Esophagus squamous epithelium (tissue), 5 donors: ENCODE results near the gene STOML1. TPM values are rescaled to one million over a fixed set of nuclear protein-coding genes. Genes with fewer than 3 reads are reported as not detected.

Experiments
- DNase-seq: peaks from one replicate; lab custom pipeline; 2025; lab: John Stamatoyannopoulos, UW
- H3K27ac ChIP-seq, 4 donors: fragments of 200-600 bp; sonication (generic); one replicate each; pipeline ENCODE4 v1.5.1; 2016 to 2019; ENCODE audit warnings: mild to moderate bottlenecking in 1 of 4
- H3K27me3 ChIP-seq, 4 donors: fragments of 200-600 bp; sonication (generic); 1 replicate in 3 of 4; 2 replicates in 1 of 4; pipeline versions ENCODE4 v1.5.1 to v1.6.0; 2017 to 2021; ENCODE audit warnings: antibody characterized with exemption in 1 of 4
- H3K36me3 ChIP-seq, 3 donors: fragments of 200-600 bp; sonication (generic); one replicate each; pipeline ENCODE4 v1.5.1; 2016 to 2019
- H3K4me1 ChIP-seq, 3 donors: fragments of 200-600 bp; sonication (generic); one replicate each; pipeline ENCODE4 v1.5.1; 2017 to 2019
- H3K4me3 ChIP-seq, 4 donors: fragments of 200-600 bp; sonication (generic); 1 replicate in 3 of 4; 2 replicates in 1 of 4; pipeline ENCODE4 v1.5.1; 2016 to 2019; ENCODE audit warnings: mild to moderate bottlenecking in 2 of 4, moderate library complexity in 1 of 4
- H3K9me3 ChIP-seq, 3 donors: fragments of 200-600 bp; sonication (generic); one replicate each; pipeline ENCODE4 v1.5.1; 2016 to 2019
- CTCF ChIP-seq, 6 experiments: fragments of 450-650 bp in 4 of 6; fragments of 200-600 bp in 2 of 6; sonication (generic) in 2 of 6; IDR thresholded peaks; one replicate each; pipeline ENCODE4 v1.5.1; 2016 to 2019; ENCODE audit warnings: antibody characterized with exemption in 6 of 6, mild to moderate bottlenecking in 4 of 6, moderate library complexity in 4 of 6
- POLR2A ChIP-seq, 4 donors: fragments of 450-650 bp; IDR thresholded peaks; one replicate each; pipeline ENCODE4 v1.6.1; 2017; ENCODE audit warnings: antibody characterized with exemption in 4 of 4, mild to moderate bottlenecking in 4 of 4, moderate library complexity in 3 of 4
- WGBS, 2 donors: methylation state at CpG; one replicate each; pipeline ENCODE4 v1.1.5; 2018; 5-methylcytosine and 5-hydroxymethylcytosine counted together
- intact Hi-C: fragments of 100-400 bp; cut with DNase I; formaldehyde crosslinking; loops from one replicate; pipeline ENCODE4 v1.15.0; 2022
- total RNA-seq, 4 donors: library from RNA; depleted of rRNA; stranded (reverse); fragments of >200 nt; gene quantifications; one replicate each; pipeline ENCODE4 v1.1.0, GENCODE V29; 2016
- donor health status: DM: yes; HTN: yes; CAD: no.

The STOML1 gene
- total RNA-seq, 4 donors from 2014 or later, result 8.3 to 14.8 (median 11.1) TPM

DNA sequence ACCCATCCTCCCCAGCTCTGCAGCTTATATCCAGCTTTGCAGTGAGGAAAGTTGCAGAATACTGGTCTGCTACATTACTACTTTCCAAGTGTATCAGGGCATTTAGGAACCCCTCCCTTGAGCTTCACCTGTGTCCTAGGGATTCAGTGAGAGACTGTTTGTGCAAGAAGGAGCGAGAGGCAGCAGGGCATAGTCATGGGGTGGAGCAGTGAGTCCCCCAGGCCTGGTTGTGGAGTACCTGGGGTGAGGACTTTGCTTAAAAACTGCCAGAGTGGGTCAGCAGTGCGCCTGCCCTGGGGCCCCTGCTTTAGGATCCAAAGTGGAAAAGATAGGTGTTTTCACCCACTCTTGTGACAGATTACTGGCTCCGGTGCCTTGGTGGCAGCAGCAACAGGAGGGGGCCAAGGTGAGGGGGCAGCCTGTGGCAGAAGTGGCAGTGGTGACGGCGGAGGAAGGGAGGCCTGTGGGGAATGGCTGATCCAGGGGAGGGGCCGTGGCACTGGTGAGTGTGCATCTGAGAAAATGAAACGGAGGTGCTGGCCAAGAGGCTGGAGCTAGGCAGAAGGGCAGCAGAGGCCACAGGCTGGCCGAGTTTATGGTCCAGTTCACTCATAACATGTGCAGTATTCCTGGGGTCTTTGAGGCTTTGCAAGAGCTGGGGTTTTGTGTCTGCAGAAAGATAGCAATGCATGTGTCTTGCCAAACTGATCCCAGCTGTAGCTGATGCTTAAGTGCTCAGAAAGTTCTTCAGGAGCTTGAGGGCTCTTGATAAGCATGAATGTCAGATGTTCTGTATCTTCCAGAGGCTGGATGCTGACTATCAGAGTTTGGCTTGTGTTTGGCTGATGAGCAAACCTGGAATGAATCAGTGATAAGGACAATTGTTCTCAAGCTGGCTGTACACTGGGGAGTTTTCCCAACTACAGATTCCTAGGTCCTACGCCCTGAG is 46.9 kb upstream of the STOML1 start:
- Histone ChIP-seq H3K4me3 (no peak overlapping the region), H3K36me3 (peaks cover 15 to 68% (median 46%) of the 10 kb centered on the region in 3 donors), H3K27ac (peak overlapping the region in 2 of 4 donors; percentile 33 to 80), H3K27me3 (no peaks in the 10 kb centered on the region), H3K4me1 (peaks cover 0 to 44% (median 16%) of the 10 kb centered on the region in 3 donors), H3K9me3 (no peaks in the 10 kb centered on the region)
- intact Hi-C loops, result no loop called here
- TF ChIP-seq CTCF (IDR thresholded peaks at IDR 0.05) (no peak), POLR2A (IDR thresholded peaks at IDR 0.05) (no peak)
- no peak for DNase-seq
- WGBS, 2 donors, result 58 to 82% methylated on average over 6 to 8 of the region's 9 CpGs

GRCh38 chr15:74037171-74038117 is 45.3 kb upstream of the STOML1 start:
- peaks cover 0 to 41% (median 13%) of the 10 kb centered on the region in 3 donors for H3K4me1 ChIP-seq
- 82 to 89% methylated on average over 21 of the region's 21 CpGs for WGBS, 2 donors
- no peak for DNase-seq
- no peaks in the 10 kb centered on the region for H3K27me3 ChIP-seq
- H3K36me3 ChIP-seq, result peaks cover 20 to 68% (median 39%) of the 10 kb centered on the region in 3 donors
- TF ChIP-seq POLR2A (IDR thresholded peaks at IDR 0.05) (no peak), CTCF (IDR thresholded peaks at IDR 0.05) (no peak)
- H3K9me3 ChIP-seq, result no peaks in the 10 kb centered on the region
- no peak overlapping the region for H3K4me3 ChIP-seq
- H3K27ac ChIP-seq, result no peak overlapping the region
- intact Hi-C loops, result no loop called here

DNA sequence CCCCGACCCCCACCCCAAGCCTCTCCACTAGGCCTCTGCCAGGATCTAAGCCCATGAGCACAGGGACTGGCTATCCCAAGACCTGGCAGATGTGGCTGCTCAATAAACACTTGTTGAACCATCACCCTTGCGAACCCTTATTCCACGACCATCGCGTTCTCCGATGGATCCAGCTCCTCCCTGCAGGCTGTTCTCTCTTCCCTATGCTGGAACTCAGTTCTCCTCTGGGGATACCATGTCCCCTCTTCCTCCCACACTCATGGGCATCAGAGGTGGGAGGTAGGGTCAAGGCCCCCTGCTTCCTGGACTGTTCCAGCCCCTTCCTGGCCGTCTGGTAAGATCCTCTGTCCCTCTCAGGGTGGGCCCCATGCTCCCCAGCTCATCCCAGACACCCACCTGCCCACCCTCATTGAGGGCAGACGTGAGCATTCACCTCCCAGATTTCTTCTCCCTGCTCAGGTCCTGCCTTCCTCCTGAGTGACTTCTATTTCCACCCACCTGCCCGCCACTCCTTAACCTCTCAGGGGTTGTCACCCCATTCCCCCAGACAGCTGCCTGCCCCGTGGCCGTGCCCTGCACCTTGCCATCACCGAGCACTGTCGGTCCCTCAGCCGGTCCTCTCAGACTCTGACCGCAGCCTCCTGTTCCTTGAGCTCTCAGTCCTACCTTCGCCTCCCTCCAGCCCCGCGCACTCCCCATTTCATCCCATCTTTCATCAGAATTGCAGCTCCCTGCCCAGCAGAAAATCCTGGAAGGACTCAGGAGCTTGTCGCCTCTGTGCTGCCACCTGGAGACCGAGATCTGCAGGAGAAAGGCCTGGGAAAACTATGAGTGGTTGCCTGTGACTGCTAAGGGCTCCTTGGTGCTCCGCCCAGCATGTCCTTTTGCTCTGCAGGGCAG is 44.4 kb upstream of the STOML1 start:
- H3K4me1 ChIP-seq, result peaks cover 0 to 43% (median 13%) of the 10 kb centered on the region in 3 donors
- H3K4me3 ChIP-seq, result no peak overlapping the region
- no peaks in the 10 kb centered on the region for H3K9me3 ChIP-seq
- no peak for DNase-seq
- 80 to 84% methylated on average over 20 to 21 of the region's 21 CpGs for WGBS, 2 donors
- no peaks in the 10 kb centered on the region for H3K27me3 ChIP-seq
- no peak for TF ChIP-seq POLR2A (IDR thresholded peaks at IDR 0.05)
- peak in 4 of 6 experiments; percentile 11 to 48 (median 20) for TF ChIP-seq CTCF (IDR thresholded peaks at IDR 0.05)
- H3K27ac ChIP-seq, result no peak overlapping the region
- peaks cover 20 to 71% (median 39%) of the 10 kb centered on the region in 3 donors for H3K36me3 ChIP-seq
- intact Hi-C loops, result no loop called here

DNA sequence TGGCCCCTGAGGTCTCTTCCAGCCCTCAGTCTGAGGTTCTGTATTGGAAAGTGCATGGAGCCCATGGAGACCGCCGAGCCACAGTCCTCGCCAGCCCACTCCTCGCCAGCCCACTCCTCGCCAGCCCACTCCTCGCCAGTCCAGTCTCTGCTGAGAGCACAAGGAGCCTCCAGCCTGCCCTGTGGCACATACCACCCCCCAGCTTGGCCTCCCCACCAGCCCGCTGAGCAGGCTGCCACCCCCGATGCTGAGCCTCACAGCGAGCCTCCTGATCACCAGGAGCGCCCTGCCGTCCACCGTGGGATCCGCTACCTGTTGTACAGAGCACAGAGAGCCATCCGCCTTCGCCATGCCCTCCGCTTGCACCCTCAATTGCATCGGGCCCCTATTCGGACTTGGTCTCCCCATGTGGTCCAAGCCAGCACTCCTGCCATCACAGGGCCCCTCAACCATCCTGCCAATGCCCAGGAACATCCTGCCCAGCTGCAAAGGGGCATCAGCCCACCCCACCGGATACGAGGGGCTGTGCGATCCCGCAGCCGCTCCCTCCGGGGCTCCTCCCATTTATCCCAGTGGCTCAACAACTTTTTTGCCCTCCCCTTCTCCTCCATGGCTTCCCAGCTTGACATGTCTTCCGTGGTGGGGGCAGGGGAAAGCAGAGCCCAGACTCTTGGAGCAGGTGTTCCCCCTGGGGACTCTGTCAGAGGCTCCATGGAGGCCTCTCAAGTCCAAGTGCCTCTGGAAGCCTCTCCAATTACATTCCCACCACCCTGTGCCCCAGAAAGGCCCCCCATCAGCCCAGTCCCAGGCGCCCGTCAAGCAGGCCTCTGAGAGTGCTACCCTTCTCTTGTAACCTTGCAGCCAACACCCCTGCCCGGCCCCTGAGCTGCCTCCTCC is 43.3 kb upstream of the STOML1 start:
- WGBS, 2 donors, result 90 to 93% methylated on average over 19 to 20 of the region's 28 CpGs
- intact Hi-C loops, result no loop called here
- Histone ChIP-seq H3K4me1 (peaks cover 0 to 31% (median 12%) of the 10 kb centered on the region in 3 donors), H3K9me3 (no peaks in the 10 kb centered on the region), H3K27ac (no peak overlapping the region), H3K4me3 (no peak overlapping the region), H3K27me3 (no peaks in the 10 kb centered on the region), H3K36me3 (peaks cover 20 to 72% (median 39%) of the 10 kb centered on the region in 3 donors)
- no peak for DNase-seq
- TF ChIP-seq POLR2A (IDR thresholded peaks at IDR 0.05) (no peak), CTCF (IDR thresholded peaks at IDR 0.05) (no peak)
